ENCODE results near the gene DNAJC5.

- TF ChIP-seq CTCF (optimal IDR thresholded peaks at IDR 0.05 in 1 of 3, IDR thresholded peaks at IDR 0.05 in 1 of 3, conservative IDR thresholded peaks at IDR 0.05 in 1 of 3; ENCODE audit: extremely low read depth in 1 of 3, insufficient read depth in 2 of 3, low read length in 3 of 3): no peak
- no peak for TF ChIP-seq EZH2 (IDR thresholded peaks at IDR 0.05; ENCODE audit: low read length)
Measured at GRCh38 chr20:63968928-63969760, 74.2 kb downstream of the DNAJC5 start.
